Measurements from ENCODE around the gene CBX8. TPM values are rescaled to one million over a fixed set of nuclear protein-coding genes. Genes with fewer than 3 reads are reported as not detected.

CBX8 gene
- total RNA-seq, 2 experiments from 2014 or later = 4.9 to 5.5 TPM

GRCh38 chr17:79803997-79804855 is 7.3 kb upstream of the CBX8 start:
- Mint-ChIP-seq H3K27me3 (peaks cover 80% of the 10 kb centered on the region), H3K4me1 (peaks cover 37% of the 10 kb centered on the region), H3K27ac (peak overlapping the region; percentile 73), H3K4me3 (peak overlapping the region; percentile 62), H3K9me3 (no peaks in the 10 kb centered on the region), H3K36me3 (no peaks in the 10 kb centered on the region)
- ATAC-seq (ENCODE audit: low read depth) = peak; percentile 62
- POLR2A ChIA-PET = interaction anchor here (0.6 to 4.0 kb wide), 5 partner anchors 9 to 481 kb away, joined by 3 to 25 read pairs (median 5); partner anchors contain the start of gene CBX4
- peak; percentile 75 for DNase-seq

- DNase-seq (no peak), ATAC-seq (ENCODE audit: low read depth) (no peak)
- Mint-ChIP-seq H3K9me3 (no peaks in the 10 kb centered on the region), H3K27me3 (peaks cover 77% of the 10 kb centered on the region), H3K4me1 (peaks cover 34% of the 10 kb centered on the region), H3K27ac (peak overlapping the region; percentile 38), H3K4me3 (peak overlapping the region; percentile 19), H3K36me3 (no peaks in the 10 kb centered on the region)
- POLR2A ChIA-PET = interaction anchor here (0.6 to 4.0 kb wide), 3 partner anchors 10 to 482 kb away, joined by 3 to 25 read pairs (median 7); partner anchors contain the start of gene CBX4
Measured at GRCh38 chr17:79803421-79803996, 6.6 kb upstream of the CBX8 start.

GRCh38 chr17:79802736-79803420 is 6.0 kb upstream of the CBX8 start:
- POLR2A ChIA-PET = interaction anchor here (1.4 to 4.0 kb wide), 5 partner anchors 9 to 36 kb away, joined by 3 to 25 read pairs (median 8); partner anchors contain the start of gene CBX4
- H3K9me3 Mint-ChIP-seq = no peaks in the 10 kb centered on the region
- no peak for ATAC-seq (ENCODE audit: low read depth)
- DNase-seq = no peak
- no peak overlapping the region for H3K27ac Mint-ChIP-seq
- H3K27me3 Mint-ChIP-seq = peaks cover 73% of the 10 kb centered on the region
- H3K36me3 Mint-ChIP-seq = no peaks in the 10 kb centered on the region
- peaks cover 36% of the 10 kb centered on the region for H3K4me1 Mint-ChIP-seq
- peak overlapping the region; percentile 28 for H3K4me3 Mint-ChIP-seq

GRCh38 chr17:79802039-79802735 is 5.3 kb upstream of the CBX8 start:
- Mint-ChIP-seq H3K4me1 (peaks cover 36% of the 10 kb centered on the region), H3K27me3 (peaks cover 66% of the 10 kb centered on the region), H3K27ac (no peak overlapping the region), H3K36me3 (no peaks in the 10 kb centered on the region), H3K4me3 (peak overlapping the region; percentile 28), H3K9me3 (no peaks in the 10 kb centered on the region)
- POLR2A ChIA-PET = interaction anchor here (0.6 to 2.6 kb wide), 7 partner anchors 10 to 40 kb away, joined by 3 to 10 read pairs (median 4); partner anchors contain the start of gene CBX4
- DNase-seq = no peak
- ATAC-seq (ENCODE audit: low read depth) = no peak

GRCh38 chr17:79801156-79802038 is 4.5 kb upstream of the CBX8 start:
- H3K4me3 Mint-ChIP-seq = no peak overlapping the region
- POLR2A ChIA-PET = interaction anchor here (0.6 to 2.6 kb wide), 8 partner anchors 11 to 55 kb away, joined by 3 to 10 read pairs (median 6); partner anchors contain the start of gene CBX4

GRCh38 chr17:79800325-79801155 is 3.7 kb upstream of the CBX8 start:
- ATAC-seq (ENCODE audit: low read depth) (no peak), DNase-seq (peak; percentile 51)
- POLR2A ChIA-PET = interaction anchor here (0.6 to 2.6 kb wide), 7 partner anchors 12 to 75 kb away, joined by 3 to 14 read pairs (median 8); partner anchors contain the start of gene CBX4
- Mint-ChIP-seq H3K4me1 (peaks cover 40% of the 10 kb centered on the region), H3K4me3 (peak overlapping the region; percentile 62), H3K27ac (peak overlapping the region; percentile 2), H3K36me3 (no peaks in the 10 kb centered on the region), H3K9me3 (no peaks in the 10 kb centered on the region), H3K27me3 (peaks cover 51% of the 10 kb centered on the region)

More at GRCh38 chr17:79801156-79802038, 4.5 kb upstream of the CBX8 start:
- no peak overlapping the region for H3K27ac Mint-ChIP-seq
- peaks cover 58% of the 10 kb centered on the region for H3K27me3 Mint-ChIP-seq
- no peaks in the 10 kb centered on the region for H3K36me3 Mint-ChIP-seq
- H3K4me1 Mint-ChIP-seq = peaks cover 36% of the 10 kb centered on the region
- H3K9me3 Mint-ChIP-seq = no peaks in the 10 kb centered on the region
- ATAC-seq (ENCODE audit: low read depth) (no peak), DNase-seq (peak; percentile 54)

- Mint-ChIP-seq H3K4me1 (peaks cover 32% of the 10 kb centered on the region), H3K9me3 (no peaks in the 10 kb centered on the region), H3K36me3 (no peaks in the 10 kb centered on the region), H3K4me3 (peak overlapping the region; percentile 62), H3K27me3 (peaks cover 42% of the 10 kb centered on the region), H3K27ac (peak overlapping the region; percentile 39)
- no peak for ATAC-seq (ENCODE audit: low read depth)
- POLR2A ChIA-PET = interaction anchor here (0.6 to 2.6 kb wide), 5 partner anchors 12 to 76 kb away, joined by 3 to 14 read pairs (median 8); partner anchors contain the start of gene CBX4
- no peak for DNase-seq
Measured at GRCh38 chr17:79799538-79800324, 2.9 kb upstream of the CBX8 start.

GRCh38 chr17:79799174-79799537 is 2.3 kb upstream of the CBX8 start:
- POLR2A ChIA-PET = interaction anchor here (0.6 to 2.5 kb wide), 2 partner anchors 34 to 40 kb away, joined by 5 to 14 read pairs; partner anchors contain the start of gene CBX4
- Mint-ChIP-seq H3K27me3 (peaks cover 38% of the 10 kb centered on the region), H3K36me3 (no peaks in the 10 kb centered on the region), H3K9me3 (no peaks in the 10 kb centered on the region), H3K4me3 (peak overlapping the region; percentile 62), H3K27ac (no peak overlapping the region), H3K4me1 (peaks cover 27% of the 10 kb centered on the region)
- DNase-seq = no peak
- no peak for ATAC-seq (ENCODE audit: low read depth)

- Mint-ChIP-seq H3K27ac (peak overlapping the region; percentile 58), H3K27me3 (peaks cover 38% of the 10 kb centered on the region), H3K36me3 (peaks cover 3% of the 10 kb centered on the region), H3K4me1 (peaks cover 26% of the 10 kb centered on the region), H3K9me3 (no peaks in the 10 kb centered on the region), H3K4me3 (peak overlapping the region; percentile 66)
- ATAC-seq (ENCODE audit: low read depth) = no peak
- DNase-seq = peak; percentile 55
- POLR2A ChIA-PET = interaction anchor here (0.8 to 3.7 kb wide), 4 partner anchors 9 to 42 kb away, joined by 3 to 17 read pairs (median 12); partner anchors contain the start of genes CBX2 and CBX4
Measured at GRCh38 chr17:79798299-79799173, 1.7 kb upstream of the CBX8 start.
